Measurements from ENCODE around the gene FGG.

GRCh38 chr4:154612472-154613414, at the start of gene FGG:
- TF ChIP-seq CTCF (conservative IDR thresholded peaks at IDR 0.05; ENCODE audit: low read length) (no peak), EZH2phosphoT487 (IDR thresholded peaks at IDR 0.05; ENCODE audit: borderline replicate concordance, low read depth, low read length) (no peak)

All from OCI-LY7 (cell line).